ENCODE results near the gene PACSIN3. TPM values are rescaled to one million over a fixed set of nuclear protein-coding genes. Genes with fewer than 3 reads are reported as not detected.

The PACSIN3 gene
- total RNA-seq, 6 experiments from 2014 or later, result 9.6 to 31.1 (median 25.0) TPM

DNA sequence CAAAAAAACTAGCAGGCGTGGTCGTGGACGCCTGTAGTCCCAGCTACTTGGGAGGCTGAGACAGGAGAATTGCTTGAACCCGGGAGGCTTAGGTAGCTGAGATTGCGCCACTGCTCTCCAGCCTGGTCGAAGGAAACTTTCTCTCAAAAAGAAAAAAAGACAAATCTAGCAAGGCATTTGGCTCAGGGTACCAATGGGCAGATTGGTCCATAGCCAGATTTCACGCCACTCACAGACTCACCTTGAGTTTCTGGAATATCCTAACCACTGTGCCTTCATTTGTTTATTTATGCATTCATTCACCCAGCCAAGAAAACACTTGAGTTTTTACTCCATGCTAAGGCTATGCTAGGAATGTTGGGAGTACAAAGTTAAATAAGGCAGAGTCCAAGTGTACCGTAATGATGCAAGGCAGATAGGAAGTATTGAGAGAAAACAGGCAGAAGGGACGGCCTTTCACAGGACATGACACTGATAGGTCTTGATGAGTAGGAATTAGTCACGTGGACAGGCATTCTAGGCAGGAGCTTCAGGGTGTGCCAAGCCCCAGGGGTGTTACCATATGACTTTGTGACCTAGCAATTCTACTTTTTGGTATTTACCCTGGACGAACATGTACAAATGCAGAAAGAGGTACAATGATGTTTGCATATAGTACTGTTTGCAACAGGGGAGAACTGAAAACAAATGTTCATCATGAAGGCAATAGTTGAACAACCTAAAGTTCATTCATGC, 3.0 kb upstream of the PACSIN3 start:
- Histone ChIP-seq H3K4me1 (peaks cover 0 to 51% (median 17%) of the 10 kb centered on the region in 4 donors), H3K4me3 (no peak overlapping the region), H3K27me3 (no peaks in the 10 kb centered on the region), H3K9me3 (no peaks in the 10 kb centered on the region), H3K27ac (peak overlapping the region in 2 of 3 donors; percentile 71 to 80), H3K36me3 (no peaks in the 10 kb centered on the region)
- ATAC-seq, result peak; percentile 64 to 77 (median 68)
- TF ChIP-seq, protein P1, sequence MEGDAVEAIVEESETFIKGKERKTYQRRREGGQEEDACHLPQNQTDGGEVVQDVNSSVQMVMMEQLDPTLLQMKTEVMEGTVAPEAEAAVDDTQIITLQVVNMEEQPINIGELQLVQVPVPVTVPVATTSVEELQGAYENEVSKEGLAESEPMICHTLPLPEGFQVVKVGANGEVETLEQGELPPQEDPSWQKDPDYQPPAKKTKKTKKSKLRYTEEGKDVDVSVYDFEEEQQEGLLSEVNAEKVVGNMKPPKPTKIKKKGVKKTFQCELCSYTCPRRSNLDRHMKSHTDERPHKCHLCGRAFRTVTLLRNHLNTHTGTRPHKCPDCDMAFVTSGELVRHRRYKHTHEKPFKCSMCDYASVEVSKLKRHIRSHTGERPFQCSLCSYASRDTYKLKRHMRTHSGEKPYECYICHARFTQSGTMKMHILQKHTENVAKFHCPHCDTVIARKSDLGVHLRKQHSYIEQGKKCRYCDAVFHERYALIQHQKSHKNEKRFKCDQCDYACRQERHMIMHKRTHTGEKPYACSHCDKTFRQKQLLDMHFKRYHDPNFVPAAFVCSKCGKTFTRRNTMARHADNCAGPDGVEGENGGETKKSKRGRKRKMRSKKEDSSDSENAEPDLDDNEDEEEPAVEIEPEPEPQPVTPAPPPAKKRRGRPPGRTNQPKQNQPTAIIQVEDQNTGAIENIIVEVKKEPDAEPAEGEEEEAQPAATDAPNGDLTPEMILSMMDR (IDR thresholded peaks at IDR 0.05), result no peak
- TF ChIP-seq POLR2A (IDR thresholded peaks at IDR 0.05), result no peak
- peak; percentile 50 to 90 (median 72) for DNase-seq
- 32% methylated on average over 11 of the region's 11 CpGs for WGBS (ENCODE audit: insufficient coverage, low coverage, low lambda C conversion rate, missing lambda C conversion rate)
- intact Hi-C loops (cut with DNase I), result no loop called here

GRCh38 chr11:47188259-47188658, 2.0 kb upstream of the PACSIN3 start:
- TF ChIP-seq, protein P1 (IDR thresholded peaks at IDR 0.05), result no peak
- TF ChIP-seq POLR2A (IDR thresholded peaks at IDR 0.05), result no peak

DNA sequence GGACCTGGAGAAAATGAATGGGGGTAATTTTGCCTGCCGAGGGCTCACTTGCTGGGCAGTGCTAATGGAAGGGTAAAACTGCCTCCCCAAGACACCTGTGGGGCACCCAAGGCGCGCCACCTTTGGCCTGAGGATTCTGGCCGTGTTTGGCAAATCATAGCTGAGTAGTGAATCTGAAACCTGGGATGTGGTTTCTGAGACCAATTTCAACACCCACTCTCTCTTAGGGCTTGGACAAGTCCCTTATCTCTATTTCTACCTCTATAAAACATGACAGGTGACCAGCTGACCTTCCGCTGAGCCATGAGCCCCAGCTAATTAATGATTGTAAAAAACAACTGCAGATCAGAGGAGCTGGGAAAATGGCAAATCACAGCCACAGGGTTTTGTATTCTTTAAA, 1.5 kb upstream of the PACSIN3 start:
- 15% methylated on average over 4 of the region's 5 CpGs for WGBS (ENCODE audit: insufficient coverage, low coverage, low lambda C conversion rate, missing lambda C conversion rate)
- Histone ChIP-seq H3K9me3 (no peaks in the 10 kb centered on the region), H3K36me3 (no peaks in the 10 kb centered on the region), H3K4me1 (peaks cover 0 to 57% (median 22%) of the 10 kb centered on the region in 4 donors), H3K27ac (peak overlapping the region; percentile 60 to 80 (median 62)), H3K4me3 (peak overlapping the region; percentile 58 to 74 (median 74)), H3K27me3 (no peaks in the 10 kb centered on the region)
- DNase-seq, result no peak
- intact Hi-C loops (cut with DNase I), result no loop called here
- ATAC-seq, result peak in 1 of 4 donors; percentile 10
- TF ChIP-seq, protein P1 (IDR thresholded peaks at IDR 0.05), result no peak
- peak; percentile 32 for TF ChIP-seq POLR2A (IDR thresholded peaks at IDR 0.05)

More at GRCh38 chr11:47188259-47188658, 2.0 kb upstream of the PACSIN3 start:
- Histone ChIP-seq H3K4me3 (no peak overlapping the region), H3K36me3 (no peaks in the 10 kb centered on the region), H3K27me3 (no peaks in the 10 kb centered on the region), H3K9me3 (no peaks in the 10 kb centered on the region), H3K4me1 (peaks cover 0 to 57% (median 22%) of the 10 kb centered on the region in 4 donors), H3K27ac (peak overlapping the region; percentile 60 to 80 (median 62))
- intact Hi-C loops (cut with DNase I), result no loop called here
- ATAC-seq (no peak), DNase-seq (no peak)
- no CpG with 5 or more reads among the region's 1 CpG for WGBS (ENCODE audit: insufficient coverage, low coverage, low lambda C conversion rate, missing lambda C conversion rate)

DNA sequence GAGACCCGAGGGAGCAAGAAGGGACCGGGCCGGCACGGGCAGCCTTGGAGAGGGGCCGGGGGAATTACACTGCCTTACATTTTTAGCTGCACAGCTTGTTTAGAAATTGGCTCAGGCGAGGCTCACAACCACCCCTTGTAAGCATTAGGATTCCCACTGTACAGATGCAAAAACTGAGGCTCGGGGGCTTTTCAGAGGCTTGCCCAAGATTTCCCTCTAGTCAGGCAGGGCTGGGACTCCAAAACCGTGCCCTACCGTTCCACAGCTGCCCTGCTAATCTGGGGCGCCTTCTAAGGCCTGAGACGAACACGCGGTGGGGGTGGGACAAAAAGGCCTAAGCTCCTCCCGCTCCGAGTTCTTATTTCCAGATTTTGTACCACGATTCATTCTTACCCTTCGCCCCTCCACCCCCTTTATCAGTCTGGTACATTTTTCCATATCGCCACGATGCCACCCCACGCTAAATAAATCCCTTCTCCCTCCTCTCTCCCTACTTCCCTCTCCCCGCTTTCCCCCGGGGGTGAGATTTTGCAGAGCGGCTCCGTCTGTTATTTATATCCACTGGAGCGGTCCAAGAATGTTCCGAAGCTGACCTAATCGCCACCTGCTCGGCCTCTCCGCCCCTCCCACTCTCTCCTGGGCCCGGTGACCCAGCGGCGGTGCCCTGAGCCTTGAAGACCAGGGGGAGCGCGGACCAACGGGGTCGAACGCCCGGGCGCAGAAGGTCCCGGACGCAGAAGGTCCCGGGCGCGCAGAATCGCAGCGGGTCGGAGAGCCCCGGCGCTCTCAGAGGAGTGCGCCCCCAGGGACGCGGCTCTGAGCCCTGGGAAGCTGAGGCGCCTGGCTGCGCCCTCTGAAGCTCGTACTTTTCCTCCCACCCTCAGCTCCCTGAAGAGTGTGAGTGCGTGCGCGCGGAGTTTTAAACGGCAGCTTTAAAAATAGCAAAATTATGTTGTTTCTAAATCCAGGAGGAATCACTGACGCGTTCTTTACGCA, 764 bp upstream of the PACSIN3 start:
- peak overlapping the region; percentile 60 to 80 (median 62) for H3K27ac ChIP-seq
- H3K9me3 ChIP-seq, result no peaks in the 10 kb centered on the region
- intact Hi-C loops (cut with DNase I), result no loop called here
- peak; percentile 1 to 28 (median 8) for ATAC-seq
- whole genome bisulfite sequencing (ENCODE audit: insufficient coverage, low coverage, low lambda C conversion rate, missing lambda C conversion rate), result 3% methylated on average over 43 of the region's 63 CpGs
- peak overlapping the region; percentile 58 to 74 (median 74) for H3K4me3 ChIP-seq
- peak in 1 of 3 donors; percentile 62 for DNase-seq
- no peaks in the 10 kb centered on the region for H3K27me3 ChIP-seq
- peaks cover 0 to 55% (median 22%) of the 10 kb centered on the region in 4 donors for H3K4me1 ChIP-seq
- no peaks in the 10 kb centered on the region for H3K36me3 ChIP-seq
- peak; percentile 20 for TF ChIP-seq POLR2A (IDR thresholded peaks at IDR 0.05)
- TF ChIP-seq, protein P1 (IDR thresholded peaks at IDR 0.05), result no peak

Data from right lobe of liver (tissue), 6 donors.